Mesenchymal stem cell (in vitro differentiated cells and primary cell): ENCODE results near the gene FABP1.

Source experiments
- DNase-seq: peaks from one replicate; pipeline ENCODE4 v3.0.0-alpha.2; 2013
- H2AFZ ChIP-seq: one replicate; pipeline ENCODE4 v1.6.1; 2013; ENCODE audit warnings: low read depth, mild to moderate bottlenecking, control low read depth, inconsistent platforms, low read length, moderate library complexity
- H2AK5ac ChIP-seq: 2 replicates; pipeline ENCODE4 v1.6.1; 2013; ENCODE audit warnings: low read length, moderate library complexity, mild to moderate bottlenecking, inconsistent platforms; ENCODE audit not compliant: severe bottlenecking
- H2BK120ac ChIP-seq: one replicate; pipeline ENCODE4 v1.6.1; 2013; ENCODE audit warnings: low read depth, mild to moderate bottlenecking, inconsistent platforms, low read length, moderate library complexity
- H2BK12ac ChIP-seq, 2 experiments: one replicate each; pipeline ENCODE4 v1.6.1; 2013; ENCODE audit warnings: inconsistent platforms in 2 of 2, low read length in 2 of 2, mild to moderate bottlenecking in 2 of 2, moderate library complexity in 2 of 2, control low read depth in 1 of 2
- H2BK15ac ChIP-seq: one replicate; pipeline ENCODE4 v1.6.1; 2013; ENCODE audit warnings: mild to moderate bottlenecking, low read depth, inconsistent platforms; ENCODE audit not compliant: poor library complexity, severe bottlenecking
- H2BK5ac ChIP-seq: 2 replicates; pipeline ENCODE4 v1.6.1; 2013; ENCODE audit warnings: low read depth, mild to moderate bottlenecking, low read length, control low read depth, inconsistent platforms; ENCODE audit not compliant: poor library complexity, severe bottlenecking
- H3K14ac ChIP-seq, 2 experiments: one replicate each; pipeline ENCODE4 v1.6.1; 2013; ENCODE audit warnings: inconsistent platforms in 2 of 2, low read length in 2 of 2, control low read depth in 1 of 2, mild to moderate bottlenecking in 1 of 2, moderate library complexity in 1 of 2
- H3K18ac ChIP-seq, 2 experiments: one replicate each; pipeline ENCODE4 v1.6.1; 2013; ENCODE audit warnings: inconsistent platforms in 2 of 2, low read length in 2 of 2, control low read depth in 1 of 2, low read depth in 1 of 2, mild to moderate bottlenecking in 1 of 2
- H3K23ac ChIP-seq, 2 experiments: one replicate each; pipeline ENCODE4 v1.6.1; 2013; ENCODE audit warnings: inconsistent platforms in 2 of 2, low read length in 2 of 2, mild to moderate bottlenecking in 2 of 2, moderate library complexity in 2 of 2, control low read depth in 1 of 2
- H3K27ac ChIP-seq: 2 replicates; pipeline ENCODE4 v1.5.1; 2013; ENCODE audit warnings: mild to moderate bottlenecking, moderate library complexity, low read length, control low read depth, inconsistent platforms; ENCODE audit not compliant: poor library complexity, severe bottlenecking
- H3K27me3 ChIP-seq, 2 experiments: 2 replicates each; pipeline versions ENCODE4 v1.6.1 to v1.7.0; 2013; ENCODE audit warnings: low read length in 2 of 2, mild to moderate bottlenecking in 2 of 2, moderate library complexity in 2 of 2, control low read depth in 1 of 2, inconsistent platforms in 1 of 2; ENCODE audit not compliant: control insufficient read depth in 1 of 2, insufficient read depth in 1 of 2
- H3K36me3 ChIP-seq, 2 experiments: 2 replicates each; pipeline versions ENCODE4 v1.6.1 to v1.7.0; 2013; ENCODE audit warnings: low read length in 2 of 2, control low read depth in 1 of 2, inconsistent platforms in 1 of 2, low read depth in 1 of 2, mild to moderate bottlenecking in 1 of 2; ENCODE audit not compliant: insufficient read depth in 2 of 2, control insufficient read depth in 1 of 2
- H3K4ac ChIP-seq, 2 experiments: one replicate each; pipeline ENCODE4 v1.6.1; 2013; ENCODE audit warnings: inconsistent platforms in 2 of 2, low read length in 2 of 2, mild to moderate bottlenecking in 2 of 2, moderate library complexity in 2 of 2, control low read depth in 1 of 2, low read depth in 1 of 2
- H3K4me1 ChIP-seq: 2 replicates; pipeline ENCODE4 v1.6.1; 2013; ENCODE audit warnings: low read depth, low read length, control low read depth; ENCODE audit not compliant: control insufficient read depth, insufficient read depth
- H3K4me2 ChIP-seq: 2 replicates; pipeline ENCODE4 v1.6.1; 2013; ENCODE audit warnings: low read length, mild to moderate bottlenecking, inconsistent platforms; ENCODE audit not compliant: poor library complexity, severe bottlenecking
- H3K4me3 ChIP-seq, 2 experiments: 2 replicates each; pipeline versions ENCODE4 v1.5.1 to v1.7.0; 2013; ENCODE audit warnings: low read length in 2 of 2, mild to moderate bottlenecking in 2 of 2, control low read depth in 1 of 2, low read depth in 1 of 2; ENCODE audit not compliant: insufficient read depth in 1 of 2
- H3K79me1 ChIP-seq: replicated peaks from 2 replicates; pipeline ENCODE4 v1.6.1; 2013; ENCODE audit warnings: mild to moderate bottlenecking, control low read depth, low read length, inconsistent platforms; ENCODE audit not compliant: poor library complexity, severe bottlenecking
- H3K9ac ChIP-seq: 2 replicates; pipeline ENCODE4 v1.7.0; 2013; ENCODE audit warnings: mild to moderate bottlenecking, low read length, moderate library complexity
- H3K9me3 ChIP-seq: 2 replicates; pipeline ENCODE4 v1.7.0; 2013; ENCODE audit warnings: mild to moderate bottlenecking, low read length; ENCODE audit not compliant: control insufficient read depth
- H4K8ac ChIP-seq: one replicate; pipeline ENCODE4 v1.6.1; 2013; ENCODE audit warnings: inconsistent platforms, mild to moderate bottlenecking, low read length, moderate library complexity
- H4K91ac ChIP-seq: one replicate; pipeline ENCODE4 v1.6.1; 2013; ENCODE audit warnings: mild to moderate bottlenecking, low read length, inconsistent platforms
- WGBS: methylation state at CpG from one replicate; pipeline ENCODE4 v1.1.7; 2013; ENCODE audit warnings: mixed read lengths; 5-methylcytosine and 5-hydroxymethylcytosine counted together

The FABP1 gene

DNA sequence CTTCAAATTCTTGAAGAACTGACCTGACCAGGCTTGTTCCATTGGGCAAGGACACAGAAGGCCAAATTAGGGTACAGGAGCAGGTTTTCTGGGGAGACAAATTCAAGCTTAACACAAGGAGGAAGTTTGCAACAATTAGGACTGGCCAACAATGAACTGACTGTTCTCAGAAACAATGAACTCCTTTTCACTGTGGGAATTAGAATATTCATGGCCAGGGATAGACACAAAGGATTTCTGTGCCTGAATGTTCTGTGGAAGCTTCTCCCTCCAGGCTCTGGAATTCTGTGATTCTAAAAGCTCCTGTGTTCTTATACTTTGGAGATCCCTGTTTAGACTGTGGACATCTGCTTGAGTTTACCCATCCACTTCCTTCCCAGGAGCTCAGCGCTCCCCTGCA lies 45.1 kb downstream of the FABP1 start:
- H3K79me1 ChIP-seq = no peaks in the 10 kb centered on the region
- no peak overlapping the region for H2BK12ac ChIP-seq
- no peak overlapping the region for H4K91ac ChIP-seq
- no peak overlapping the region for H2AK5ac ChIP-seq
- no peak overlapping the region for H3K14ac ChIP-seq
- no peak overlapping the region for H2BK120ac ChIP-seq
- H2BK15ac ChIP-seq = no peak overlapping the region
- H3K36me3 ChIP-seq = no peaks in the 10 kb centered on the region
- H3K9me3 ChIP-seq = no peaks in the 10 kb centered on the region
- H3K4me3 ChIP-seq = no peak overlapping the region
- no CpG with 5 or more reads among the region's 1 CpG for WGBS
- H3K18ac ChIP-seq = no peak overlapping the region
- no peak overlapping the region for H3K4ac ChIP-seq
- H2AFZ ChIP-seq = no peak overlapping the region
- no peak overlapping the region for H3K27ac ChIP-seq
- H3K23ac ChIP-seq = no peak overlapping the region
- peaks cover 2% of the 10 kb centered on the region for H3K4me1 ChIP-seq
- H3K27me3 ChIP-seq = peaks cover 0 to 17% of the 10 kb centered on the region in 2 experiments
- H3K4me2 ChIP-seq = no peak overlapping the region
- no peak for DNase-seq
- no peak overlapping the region for H2BK5ac ChIP-seq
- H3K9ac ChIP-seq = no peak overlapping the region
- H4K8ac ChIP-seq = no peak overlapping the region

DNA sequence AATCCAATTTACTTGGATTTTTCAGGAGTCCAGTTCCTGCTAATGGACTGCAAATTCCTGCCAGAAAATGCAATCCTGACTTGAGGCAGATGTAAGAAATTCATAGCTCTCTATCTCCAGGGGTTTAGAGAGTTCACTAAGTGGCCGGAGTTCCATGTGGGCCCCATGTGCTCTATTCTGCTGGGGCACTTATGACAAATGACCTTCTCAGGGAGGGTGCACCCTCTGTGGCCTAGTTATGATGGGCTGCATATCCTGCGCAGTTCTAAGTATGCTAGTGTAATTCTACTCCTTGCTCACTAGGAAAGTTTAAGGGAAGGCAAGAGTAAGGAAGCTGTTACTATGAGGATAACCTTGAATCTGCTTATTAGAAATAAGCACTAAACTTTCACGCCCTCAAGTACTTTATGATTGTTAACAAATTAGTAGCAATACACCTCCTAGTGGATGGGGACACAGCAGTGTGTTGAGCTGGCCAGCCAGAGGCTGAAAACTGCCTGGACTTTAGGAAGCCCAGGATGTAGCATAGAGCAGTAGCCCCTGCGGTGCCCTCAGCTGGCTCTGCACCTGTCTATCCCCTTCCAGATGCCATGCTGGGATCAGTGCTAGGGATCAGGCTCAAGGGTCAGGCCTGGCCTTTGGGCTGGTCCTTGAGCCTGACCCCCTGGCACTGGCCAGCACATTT lies 45.8 kb downstream of the FABP1 start:
- Histone ChIP-seq H3K27me3 (peaks cover 0 to 17% of the 10 kb centered on the region in 2 experiments), H3K4me2 (no peak overlapping the region), H2AFZ (no peak overlapping the region), H3K18ac (no peak overlapping the region), H3K4ac (no peak overlapping the region), H2BK12ac (no peak overlapping the region), H3K36me3 (no peaks in the 10 kb centered on the region), H3K27ac (no peak overlapping the region), H3K4me1 (no peaks in the 10 kb centered on the region), H4K91ac (no peak overlapping the region), H3K9ac (no peak overlapping the region), H3K79me1 (no peaks in the 10 kb centered on the region), H3K23ac (no peak overlapping the region), H2BK5ac (no peak overlapping the region), H2AK5ac (no peak overlapping the region), H3K9me3 (no peaks in the 10 kb centered on the region), H3K14ac (no peak overlapping the region), H3K4me3 (no peak overlapping the region), H4K8ac (no peak overlapping the region), H2BK15ac (no peak overlapping the region), H2BK120ac (no peak overlapping the region)
- DNase-seq = no peak
- 73% methylated on average over 4 of the region's 4 CpGs for WGBS

DNA sequence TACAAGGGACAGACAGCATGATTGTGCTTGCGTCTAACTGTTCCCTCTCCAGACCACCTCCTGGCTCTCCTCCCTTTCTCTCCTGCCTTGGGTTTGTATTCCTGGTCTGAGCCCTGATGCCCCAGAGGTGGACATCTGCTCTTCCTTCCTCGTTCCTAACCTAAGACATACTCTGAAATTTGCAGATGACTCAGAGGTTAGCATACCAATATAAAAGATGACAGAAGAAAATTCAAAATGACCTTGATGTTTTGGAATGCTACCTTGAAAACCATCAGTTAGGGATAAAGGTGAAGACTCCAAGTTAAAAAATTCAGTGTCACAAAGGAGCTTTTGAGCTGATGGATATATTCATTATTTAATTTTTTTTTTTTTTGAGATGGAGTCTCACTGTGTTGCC lies 47.3 kb downstream of the FABP1 start:
- Histone ChIP-seq H3K4me3 (no peak overlapping the region), H3K18ac (peak overlapping the region in 1 of 2 experiments; percentile 2), H3K4me2 (no peak overlapping the region), H2BK12ac (no peak overlapping the region), H3K9me3 (no peaks in the 10 kb centered on the region), H3K27me3 (peaks cover 0 to 17% of the 10 kb centered on the region in 2 experiments), H3K23ac (no peak overlapping the region), H2BK15ac (no peak overlapping the region), H4K8ac (no peak overlapping the region), H4K91ac (no peak overlapping the region), H2BK120ac (no peak overlapping the region), H3K36me3 (no peaks in the 10 kb centered on the region), H2BK5ac (no peak overlapping the region), H3K9ac (no peak overlapping the region), H3K4me1 (no peaks in the 10 kb centered on the region), H3K4ac (no peak overlapping the region), H3K79me1 (no peaks in the 10 kb centered on the region), H2AFZ (no peak overlapping the region), H2AK5ac (no peak overlapping the region), H3K14ac (no peak overlapping the region), H3K27ac (no peak overlapping the region)
- no peak for DNase-seq
- WGBS = 100% methylated on average over 1 of the region's 2 CpGs

- Histone ChIP-seq H3K27me3 (peaks cover 0 to 17% of the 10 kb centered on the region in 2 experiments), H3K27ac (no peak overlapping the region), H3K4me3 (no peak overlapping the region), H2BK15ac (no peak overlapping the region), H2BK5ac (no peak overlapping the region), H3K4ac (no peak overlapping the region), H2BK120ac (no peak overlapping the region), H4K8ac (no peak overlapping the region), H3K9ac (no peak overlapping the region), H3K4me2 (no peak overlapping the region), H3K36me3 (no peaks in the 10 kb centered on the region), H2AK5ac (no peak overlapping the region), H4K91ac (no peak overlapping the region), H3K23ac (no peak overlapping the region), H3K14ac (no peak overlapping the region), H3K18ac (no peak overlapping the region), H3K4me1 (peaks cover 1% of the 10 kb centered on the region), H3K9me3 (no peaks in the 10 kb centered on the region), H3K79me1 (no peaks in the 10 kb centered on the region), H2BK12ac (no peak overlapping the region), H2AFZ (no peak overlapping the region)
- no peak for DNase-seq
- 100% methylated on average over 1 of the region's 3 CpGs for WGBS
These were observed 49.2 kb downstream of the FABP1 start for GRCh38 chr2:88078643-88079172.
